Stomach smooth muscle (tissue), 2 donors: Measurements from ENCODE around the gene RYR1.
"Not testable (repeated sequence)": the region's sequence is repeated elsewhere in the genome, so short reads cannot be mapped to it uniquely, and the experiment has no call there.

ENCODE experiments used
- H3K27ac ChIP-seq: one replicate; pipeline ENCODE4 v1.7.0; 2013; ENCODE audit warnings: mild to moderate bottlenecking, low read length, inconsistent platforms
- H3K27me3 ChIP-seq, 2 donors: one replicate each; pipeline ENCODE4 v1.7.0; 2013; ENCODE audit warnings: low read length in 2 of 2; ENCODE audit not compliant: insufficient read depth in 2 of 2, control insufficient read depth in 1 of 2
- H3K36me3 ChIP-seq, 2 donors: one replicate each; pipeline ENCODE4 v1.7.0; 2013; ENCODE audit warnings: low read length in 2 of 2; ENCODE audit not compliant: control insufficient read depth in 2 of 2, insufficient read depth in 2 of 2
- H3K4me1 ChIP-seq: one replicate; pipeline ENCODE4 v1.7.0; 2013; ENCODE audit warnings: low read length; ENCODE audit not compliant: control insufficient read depth, insufficient read depth
- H3K4me3 ChIP-seq, 2 donors: one replicate each; pipeline ENCODE4 v1.7.0; 2013; ENCODE audit warnings: low read length in 2 of 2
- H3K9ac ChIP-seq, 2 donors: one replicate each; pipeline ENCODE4 v1.7.0; 2013; ENCODE audit warnings: low read length in 2 of 2, mild to moderate bottlenecking in 1 of 2
- H3K9me3 ChIP-seq, 2 donors: one replicate each; pipeline ENCODE4 v1.7.0; 2013; ENCODE audit warnings: low read length in 2 of 2; ENCODE audit not compliant: control insufficient read depth in 2 of 2
- donor health status: healthy.
- donor health status: Pancreatic carcinoma.

Gene RYR1

DNA sequence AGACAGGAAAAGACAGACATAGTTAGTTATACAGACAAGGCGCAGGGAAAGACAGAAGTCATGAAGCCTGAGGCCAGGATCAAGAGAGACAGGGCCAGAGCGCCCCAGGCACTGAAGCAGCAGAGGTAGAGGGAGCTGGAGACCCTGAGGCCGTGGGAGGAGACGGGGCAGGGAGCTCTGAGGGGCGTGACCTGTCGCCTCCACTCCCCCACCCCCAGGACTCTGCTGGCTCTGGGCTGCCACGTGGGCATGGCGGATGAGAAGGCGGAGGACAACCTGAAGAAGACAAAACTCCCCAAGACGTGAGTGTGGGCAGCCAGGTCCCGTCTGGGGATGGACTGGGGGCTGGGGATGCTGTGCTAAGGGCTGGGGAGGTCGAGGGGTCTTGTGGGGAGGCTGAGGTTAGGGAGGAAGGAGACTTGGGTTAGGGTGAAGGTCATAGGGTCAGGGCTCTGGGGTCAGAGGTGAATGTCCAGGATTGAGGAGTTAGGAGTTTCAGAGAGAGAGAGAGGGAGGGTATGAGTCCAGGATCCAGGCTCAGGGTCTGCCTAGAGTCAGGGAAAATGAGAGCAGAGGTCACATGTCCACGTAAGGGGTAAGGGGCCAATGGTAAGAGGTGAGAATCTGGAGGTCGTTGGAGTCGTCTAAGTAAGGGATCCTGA is 31.1 kb downstream of the RYR1 start:
- Histone ChIP-seq H3K27me3 (peaks cover 0 to 4% of the 10 kb centered on the region in 2 donors), H3K9me3 (no peaks in the 10 kb centered on the region), H3K9ac (no peak overlapping the region), H3K4me3 (no peak overlapping the region), H3K27ac (no peak overlapping the region), H3K36me3 (no peaks in the 10 kb centered on the region), H3K4me1 (no peaks in the 10 kb centered on the region)

GRCh38 chr19:38466050-38466449 is 32.6 kb downstream of the RYR1 start:
- H3K4me3 ChIP-seq = no peak overlapping the region
- no peaks in the 10 kb centered on the region for H3K9me3 ChIP-seq
- H3K27ac ChIP-seq = no peak overlapping the region
- H3K27me3 ChIP-seq = peaks cover 0 to 4% of the 10 kb centered on the region in 2 donors
- H3K4me1 ChIP-seq = no peaks in the 10 kb centered on the region
- no peaks in the 10 kb centered on the region for H3K36me3 ChIP-seq
- H3K9ac ChIP-seq = no peak overlapping the region

GRCh38 chr19:38467541-38468525 is 34.3 kb downstream of the RYR1 start:
- H3K36me3 ChIP-seq = no peaks in the 10 kb centered on the region
- H3K9me3 ChIP-seq = no peaks in the 10 kb centered on the region
- H3K4me1 ChIP-seq = no peaks in the 10 kb centered on the region
- H3K27me3 ChIP-seq = peaks cover 0 to 4% of the 10 kb centered on the region in 2 donors
- H3K4me3 ChIP-seq = no peak overlapping the region
- no peak overlapping the region for H3K9ac ChIP-seq
- H3K27ac ChIP-seq = no peak overlapping the region

- no peak overlapping the region for H3K27ac ChIP-seq
- no peaks in the 10 kb centered on the region for H3K4me1 ChIP-seq
- H3K9me3 ChIP-seq = no peaks in the 10 kb centered on the region
- H3K27me3 ChIP-seq = peaks cover 0 to 4% of the 10 kb centered on the region in 2 donors
- no peak overlapping the region for H3K9ac ChIP-seq
- H3K36me3 ChIP-seq = no peaks in the 10 kb centered on the region
- no peak overlapping the region for H3K4me3 ChIP-seq
Observed at GRCh38 chr19:38469151-38469550, 35.7 kb downstream of the RYR1 start.

- no peak overlapping the region for H3K4me3 ChIP-seq
- H3K27ac ChIP-seq = no peak overlapping the region
- H3K27me3 ChIP-seq = peaks cover 0 to 6% of the 10 kb centered on the region in 2 donors
- H3K9ac ChIP-seq = no peak overlapping the region
- H3K36me3 ChIP-seq = no peaks in the 10 kb centered on the region
- no peaks in the 10 kb centered on the region for H3K4me1 ChIP-seq
- H3K9me3 ChIP-seq = no peaks in the 10 kb centered on the region
Observed at GRCh38 chr19:38470788-38471480, 37.4 kb downstream of the RYR1 start.

DNA sequence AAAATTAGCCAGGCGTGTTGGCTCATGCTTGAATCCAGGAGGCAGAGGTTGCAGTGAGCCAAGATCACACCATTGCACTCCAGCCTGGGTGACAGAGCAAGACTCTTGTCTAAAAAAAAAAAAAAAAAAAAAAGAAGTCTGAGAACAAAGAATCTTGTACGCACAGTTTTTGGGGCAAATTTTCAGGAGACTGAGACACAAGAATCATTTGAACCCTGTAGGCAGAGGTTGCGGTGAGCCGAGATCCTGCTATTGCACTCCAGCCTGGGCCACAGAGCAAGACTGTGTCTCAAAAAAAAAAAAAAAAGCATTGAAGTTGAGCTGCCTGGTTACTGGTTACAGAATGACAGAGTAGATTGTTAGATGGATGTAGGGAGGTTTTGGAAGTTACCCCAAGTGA is 39.2 kb downstream of the RYR1 start:
- H3K27me3 ChIP-seq, H3K9me3 ChIP-seq, H3K27ac ChIP-seq, H3K4me1 ChIP-seq, H3K9ac ChIP-seq, H3K4me3 ChIP-seq, H3K36me3 ChIP-seq: not testable (repeated sequence)

- H3K9ac ChIP-seq = no peak overlapping the region
- no peak overlapping the region for H3K4me3 ChIP-seq
- H3K27ac ChIP-seq = no peak overlapping the region
- peaks cover 6 to 7% of the 10 kb centered on the region in 2 donors for H3K27me3 ChIP-seq
- H3K36me3 ChIP-seq = no peaks in the 10 kb centered on the region
- no peaks in the 10 kb centered on the region for H3K9me3 ChIP-seq
- no peaks in the 10 kb centered on the region for H3K4me1 ChIP-seq
Observed at GRCh38 chr19:38473201-38473600, 39.7 kb downstream of the RYR1 start.

- H3K27me3 ChIP-seq = peaks cover 3 to 6% of the 10 kb centered on the region in 2 donors
- H3K27ac ChIP-seq = no peak overlapping the region
- H3K9me3 ChIP-seq = no peaks in the 10 kb centered on the region
- no peaks in the 10 kb centered on the region for H3K4me1 ChIP-seq
- no peaks in the 10 kb centered on the region for H3K36me3 ChIP-seq
- no peak overlapping the region for H3K4me3 ChIP-seq
- H3K9ac ChIP-seq = no peak overlapping the region
Observed at GRCh38 chr19:38475176-38475575, 41.7 kb downstream of the RYR1 start.

DNA sequence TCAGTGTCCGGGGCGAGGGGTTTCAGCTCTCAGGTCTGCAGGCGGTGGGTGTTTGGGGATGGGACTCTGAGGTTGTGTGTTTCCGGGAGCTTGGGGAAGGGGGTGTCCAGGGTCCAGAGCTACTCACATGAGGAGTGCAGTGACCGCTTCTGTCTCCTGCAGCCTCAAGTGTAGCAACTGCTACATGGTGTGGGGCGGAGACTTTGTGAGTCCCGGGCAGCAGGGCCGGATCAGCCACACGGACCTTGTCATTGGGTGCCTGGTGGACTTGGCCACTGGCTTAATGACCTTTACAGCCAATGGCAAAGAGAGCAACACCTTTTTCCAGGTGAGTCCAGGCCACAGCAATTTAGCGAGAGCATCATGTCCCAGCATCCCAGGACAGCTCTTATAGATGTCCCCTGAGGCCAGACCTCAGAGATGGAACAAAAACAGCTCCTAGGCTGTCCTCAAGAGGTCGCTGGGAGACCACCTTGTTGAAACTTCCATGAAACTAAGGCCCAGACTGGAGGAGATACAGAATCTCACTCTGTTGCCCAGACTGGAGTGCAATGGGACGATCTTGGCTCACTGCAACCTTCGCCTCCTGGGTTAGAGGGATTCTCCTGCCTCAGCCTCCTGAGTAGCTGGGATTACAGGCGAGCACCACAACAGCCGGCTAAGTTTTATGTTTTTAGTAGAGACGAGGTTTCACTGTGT is 44.9 kb downstream of the RYR1 start:
- no peak overlapping the region for H3K27ac ChIP-seq
- H3K4me3 ChIP-seq = no peak overlapping the region
- no peak overlapping the region for H3K9ac ChIP-seq
- H3K9me3 ChIP-seq = no peaks in the 10 kb centered on the region
- peaks cover 6% of the 10 kb centered on the region in 2 donors for H3K27me3 ChIP-seq
- H3K36me3 ChIP-seq = no peaks in the 10 kb centered on the region
- no peaks in the 10 kb centered on the region for H3K4me1 ChIP-seq

DNA sequence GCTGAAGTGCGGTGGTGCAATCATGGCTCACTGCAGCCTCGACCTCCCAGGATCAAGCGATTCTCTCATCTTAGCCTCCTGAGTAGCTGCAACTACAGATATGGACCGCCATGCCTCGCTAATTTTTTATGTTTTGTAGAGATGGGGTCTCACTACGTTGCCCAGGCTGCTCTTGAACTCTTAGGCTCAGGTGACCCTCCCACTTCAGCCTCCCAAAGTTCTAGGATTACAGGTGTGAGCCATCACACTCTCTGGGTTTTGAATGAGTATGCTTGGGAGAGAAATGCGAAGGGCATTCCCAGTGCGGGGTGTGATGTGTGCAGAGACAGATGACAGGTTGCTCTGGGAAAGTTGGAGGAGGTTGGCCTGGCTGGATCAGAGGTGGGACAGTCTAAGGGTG is 49.0 kb downstream of the RYR1 start:
- H3K9me3 ChIP-seq = no peaks in the 10 kb centered on the region
- no peak overlapping the region for H3K4me3 ChIP-seq
- no peak overlapping the region for H3K9ac ChIP-seq
- no peaks in the 10 kb centered on the region for H3K36me3 ChIP-seq
- no peak overlapping the region for H3K27ac ChIP-seq
- H3K4me1 ChIP-seq = no peaks in the 10 kb centered on the region
- H3K27me3 ChIP-seq = peaks cover under 1 to 5% of the 10 kb centered on the region in 2 donors
